Hepatocyte (in vitro differentiated cells): ENCODE results near the gene PLPP4.

Experiments
- EZH2 ChIP-seq: fragments of 200-600 bp; sonication (generic); IDR thresholded peaks from 2 replicates; pipeline ENCODE4 v1.6.1; 2016; ENCODE audit warnings: antibody characterized with exemption, mild to moderate bottlenecking, borderline replicate concordance
- EZH2phosphoT487 ChIP-seq: fragments of 200-600 bp; sonication (generic); IDR thresholded peaks from one replicate; pipeline ENCODE4 v1.6.1; 2018; ENCODE audit warnings: antibody characterized with exemption, mild to moderate bottlenecking, low read depth, moderate library complexity; ENCODE audit not compliant: unreplicated experiment, severe bottlenecking
- TF ChIP-seq, protein P1 (sequence below): fragments of 200-600 bp; sonication (generic); IDR thresholded peaks from 2 replicates; pipeline ENCODE4 v1.5.1; 2016; ENCODE audit warnings: antibody characterized with exemption, mild to moderate bottlenecking; ENCODE audit not compliant: poor library complexity

DNA sequence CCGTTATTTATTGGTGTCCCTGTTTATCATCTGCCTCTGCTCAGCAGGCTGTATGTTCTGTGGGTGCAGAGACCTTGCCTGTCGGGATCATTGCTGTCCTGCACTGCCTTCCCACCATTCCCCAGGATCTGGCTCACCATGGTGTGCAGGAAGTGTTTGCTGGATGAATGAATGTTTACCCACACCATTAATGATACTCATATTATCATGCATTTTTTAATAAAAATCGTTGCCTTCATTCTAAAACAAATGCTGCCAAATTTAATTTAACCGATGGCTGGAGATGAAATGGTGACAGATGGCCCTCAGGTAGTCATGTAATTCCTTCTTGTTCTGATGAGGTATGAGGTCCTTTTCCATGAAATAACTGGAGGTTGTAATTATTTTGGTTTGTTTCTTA, 22.5 kb downstream of the PLPP4 start:
- TF ChIP-seq, protein P1, sequence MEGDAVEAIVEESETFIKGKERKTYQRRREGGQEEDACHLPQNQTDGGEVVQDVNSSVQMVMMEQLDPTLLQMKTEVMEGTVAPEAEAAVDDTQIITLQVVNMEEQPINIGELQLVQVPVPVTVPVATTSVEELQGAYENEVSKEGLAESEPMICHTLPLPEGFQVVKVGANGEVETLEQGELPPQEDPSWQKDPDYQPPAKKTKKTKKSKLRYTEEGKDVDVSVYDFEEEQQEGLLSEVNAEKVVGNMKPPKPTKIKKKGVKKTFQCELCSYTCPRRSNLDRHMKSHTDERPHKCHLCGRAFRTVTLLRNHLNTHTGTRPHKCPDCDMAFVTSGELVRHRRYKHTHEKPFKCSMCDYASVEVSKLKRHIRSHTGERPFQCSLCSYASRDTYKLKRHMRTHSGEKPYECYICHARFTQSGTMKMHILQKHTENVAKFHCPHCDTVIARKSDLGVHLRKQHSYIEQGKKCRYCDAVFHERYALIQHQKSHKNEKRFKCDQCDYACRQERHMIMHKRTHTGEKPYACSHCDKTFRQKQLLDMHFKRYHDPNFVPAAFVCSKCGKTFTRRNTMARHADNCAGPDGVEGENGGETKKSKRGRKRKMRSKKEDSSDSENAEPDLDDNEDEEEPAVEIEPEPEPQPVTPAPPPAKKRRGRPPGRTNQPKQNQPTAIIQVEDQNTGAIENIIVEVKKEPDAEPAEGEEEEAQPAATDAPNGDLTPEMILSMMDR = no peak
- TF ChIP-seq EZH2phosphoT487 = no peak
- no peak for TF ChIP-seq EZH2
